ENCODE measurements around the gene STIM2.

Gene STIM2

GRCh38 chr4:26941951-26942350, 81.3 kb downstream of the STIM2 start:
- H3K9ac ChIP-seq (ENCODE audit: low read length) = no peak overlapping the region
- no peaks in the 10 kb centered on the region for H3K36me3 ChIP-seq (ENCODE audit: control insufficient read depth, insufficient read depth, low read length, severe bottlenecking)
- no peak for DNase-seq (ENCODE audit: low read depth)
- H3K4me1 ChIP-seq (ENCODE audit: control insufficient read depth, insufficient read depth, low read length) = no peaks in the 10 kb centered on the region
- H3K4me3 ChIP-seq (ENCODE audit: low read length) = no peak overlapping the region
- H3K9me3 ChIP-seq (ENCODE audit: control insufficient read depth, low read length) = no peaks in the 10 kb centered on the region
- H3K27me3 ChIP-seq (replicated peaks; ENCODE audit: control insufficient read depth, insufficient read depth, low read length) = no peaks in the 10 kb centered on the region

- no peaks in the 10 kb centered on the region for H3K36me3 ChIP-seq (ENCODE audit: control insufficient read depth, insufficient read depth, low read length, severe bottlenecking)
- no peak overlapping the region for H3K9ac ChIP-seq (ENCODE audit: low read length)
- no peak for DNase-seq (ENCODE audit: low read depth)
- H3K4me1 ChIP-seq (ENCODE audit: control insufficient read depth, insufficient read depth, low read length) = no peaks in the 10 kb centered on the region
- H3K27me3 ChIP-seq (replicated peaks; ENCODE audit: control insufficient read depth, insufficient read depth, low read length) = no peaks in the 10 kb centered on the region
- no peaks in the 10 kb centered on the region for H3K9me3 ChIP-seq (ENCODE audit: control insufficient read depth, low read length)
- no peak overlapping the region for H3K4me3 ChIP-seq (ENCODE audit: low read length)
Measured at GRCh38 chr4:26942871-26943270, 82.2 kb downstream of the STIM2 start.

DNA sequence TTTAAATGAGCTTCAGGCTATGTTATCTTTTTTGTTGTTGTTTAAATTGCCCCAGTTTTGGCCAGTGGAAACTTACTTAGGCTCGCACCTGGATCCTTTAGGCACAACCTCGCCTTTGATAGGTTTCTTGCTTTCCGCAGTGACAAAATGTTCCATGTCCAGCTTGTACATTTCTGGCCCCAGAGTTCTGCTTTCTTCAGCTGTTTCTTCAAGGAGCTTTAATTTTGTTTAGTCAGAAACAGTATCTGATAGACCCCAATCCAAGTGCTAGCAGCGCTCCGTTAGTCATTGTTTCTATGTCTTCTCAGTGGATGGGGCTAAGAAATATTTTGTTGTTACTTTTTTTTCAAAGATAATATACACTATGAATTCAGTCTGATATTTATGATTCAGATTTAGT, 82.8 kb downstream of the STIM2 start:
- H3K27me3 ChIP-seq (replicated peaks; ENCODE audit: control insufficient read depth, insufficient read depth, low read length) = no peaks in the 10 kb centered on the region
- H3K4me1 ChIP-seq (ENCODE audit: control insufficient read depth, insufficient read depth, low read length) = no peaks in the 10 kb centered on the region
- H3K36me3 ChIP-seq (ENCODE audit: control insufficient read depth, insufficient read depth, low read length, severe bottlenecking) = no peaks in the 10 kb centered on the region
- H3K9ac ChIP-seq (ENCODE audit: low read length) = no peak overlapping the region
- DNase-seq (ENCODE audit: low read depth) = no peak
- H3K4me3 ChIP-seq (ENCODE audit: low read length) = no peak overlapping the region
- H3K9me3 ChIP-seq (ENCODE audit: control insufficient read depth, low read length) = no peaks in the 10 kb centered on the region

DNA sequence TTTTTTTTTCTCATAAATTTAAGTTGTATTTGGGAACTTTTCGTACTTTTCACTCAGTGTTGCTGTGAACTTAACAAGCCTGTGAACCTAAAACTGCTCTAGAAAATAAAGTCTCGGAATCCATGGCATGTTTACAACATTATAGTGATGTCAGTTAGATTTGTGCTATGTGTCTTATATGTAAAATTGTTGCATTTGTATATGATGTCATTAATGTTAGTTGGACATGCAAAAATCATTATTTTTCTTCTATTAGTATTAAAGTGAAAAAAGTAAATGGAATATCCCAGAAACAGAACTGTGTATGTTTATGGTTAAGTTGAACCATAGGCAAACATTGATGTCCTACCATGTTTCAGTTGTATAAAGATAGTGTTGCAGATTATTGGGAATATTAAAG, 85.2 kb downstream of the STIM2 start:
- no peaks in the 10 kb centered on the region for H3K27me3 ChIP-seq (replicated peaks; ENCODE audit: control insufficient read depth, insufficient read depth, low read length)
- H3K36me3 ChIP-seq (ENCODE audit: control insufficient read depth, insufficient read depth, low read length, severe bottlenecking) = no peaks in the 10 kb centered on the region
- H3K9me3 ChIP-seq (ENCODE audit: control insufficient read depth, low read length) = no peaks in the 10 kb centered on the region
- H3K4me1 ChIP-seq (ENCODE audit: control insufficient read depth, insufficient read depth, low read length) = no peaks in the 10 kb centered on the region
- no peak for DNase-seq (ENCODE audit: low read depth)
- no peak overlapping the region for H3K9ac ChIP-seq (ENCODE audit: low read length)
- no peak overlapping the region for H3K4me3 ChIP-seq (ENCODE audit: low read length)

GRCh38 chr4:26947318-26947717, 86.7 kb downstream of the STIM2 start:
- no peak overlapping the region for H3K4me3 ChIP-seq (ENCODE audit: low read length)
- no peak for DNase-seq (ENCODE audit: low read depth)
- H3K9me3 ChIP-seq (ENCODE audit: control insufficient read depth, low read length) = no peaks in the 10 kb centered on the region
- H3K4me1 ChIP-seq (ENCODE audit: control insufficient read depth, insufficient read depth, low read length) = no peaks in the 10 kb centered on the region
- H3K36me3 ChIP-seq (ENCODE audit: control insufficient read depth, insufficient read depth, low read length, severe bottlenecking) = no peaks in the 10 kb centered on the region
- no peaks in the 10 kb centered on the region for H3K27me3 ChIP-seq (replicated peaks; ENCODE audit: control insufficient read depth, insufficient read depth, low read length)
- H3K9ac ChIP-seq (ENCODE audit: low read length) = no peak overlapping the region

GRCh38 chr4:26950446-26950845, 89.8 kb downstream of the STIM2 start:
- no peaks in the 10 kb centered on the region for H3K9me3 ChIP-seq (ENCODE audit: control insufficient read depth, low read length)
- H3K36me3 ChIP-seq (ENCODE audit: control insufficient read depth, insufficient read depth, low read length, severe bottlenecking) = no peaks in the 10 kb centered on the region
- DNase-seq (ENCODE audit: low read depth) = no peak
- H3K27me3 ChIP-seq (replicated peaks; ENCODE audit: control insufficient read depth, insufficient read depth, low read length) = no peaks in the 10 kb centered on the region
- H3K4me3 ChIP-seq (ENCODE audit: low read length) = no peak overlapping the region
- H3K9ac ChIP-seq (ENCODE audit: low read length) = no peak overlapping the region
- H3K4me1 ChIP-seq (ENCODE audit: control insufficient read depth, insufficient read depth, low read length) = peaks cover 7% of the 10 kb centered on the region

GRCh38 chr4:26952891-26953290, 92.2 kb downstream of the STIM2 start:
- H3K27me3 ChIP-seq (replicated peaks; ENCODE audit: control insufficient read depth, insufficient read depth, low read length) = no peaks in the 10 kb centered on the region
- no peak overlapping the region for H3K9ac ChIP-seq (ENCODE audit: low read length)
- no peaks in the 10 kb centered on the region for H3K36me3 ChIP-seq (ENCODE audit: control insufficient read depth, insufficient read depth, low read length, severe bottlenecking)
- peaks cover 7% of the 10 kb centered on the region for H3K4me1 ChIP-seq (ENCODE audit: control insufficient read depth, insufficient read depth, low read length)
- no peaks in the 10 kb centered on the region for H3K9me3 ChIP-seq (ENCODE audit: control insufficient read depth, low read length)
- no peak for DNase-seq (ENCODE audit: low read depth)
- H3K4me3 ChIP-seq (ENCODE audit: low read length) = no peak overlapping the region

DNA sequence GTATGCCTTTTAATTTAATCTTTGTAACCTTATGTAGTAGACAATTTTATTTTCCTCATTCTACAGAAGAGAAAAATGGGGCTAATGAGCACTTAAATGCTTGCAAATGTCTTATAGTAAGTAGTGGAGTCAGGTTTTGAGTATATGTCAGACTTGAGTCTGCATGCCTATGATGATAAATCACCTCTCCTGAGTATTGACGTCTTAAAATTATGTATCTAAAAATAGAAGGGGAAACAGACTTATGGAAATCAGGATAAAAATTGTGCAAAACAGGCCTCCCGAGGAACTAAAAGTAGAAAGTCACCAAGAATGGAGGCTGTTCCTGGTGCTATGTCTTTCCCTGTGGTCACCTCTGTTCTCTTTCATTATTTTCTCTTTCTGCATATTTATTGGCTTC, 92.7 kb downstream of the STIM2 start:
- H3K4me1 ChIP-seq (ENCODE audit: control insufficient read depth, insufficient read depth, low read length) = peaks cover 7% of the 10 kb centered on the region
- no peaks in the 10 kb centered on the region for H3K27me3 ChIP-seq (replicated peaks; ENCODE audit: control insufficient read depth, insufficient read depth, low read length)
- H3K9ac ChIP-seq (ENCODE audit: low read length) = no peak overlapping the region
- peak; percentile 3 for DNase-seq (ENCODE audit: low read depth)
- H3K36me3 ChIP-seq (ENCODE audit: control insufficient read depth, insufficient read depth, low read length, severe bottlenecking) = no peaks in the 10 kb centered on the region
- no peaks in the 10 kb centered on the region for H3K9me3 ChIP-seq (ENCODE audit: control insufficient read depth, low read length)
- no peak overlapping the region for H3K4me3 ChIP-seq (ENCODE audit: low read length)

DNA sequence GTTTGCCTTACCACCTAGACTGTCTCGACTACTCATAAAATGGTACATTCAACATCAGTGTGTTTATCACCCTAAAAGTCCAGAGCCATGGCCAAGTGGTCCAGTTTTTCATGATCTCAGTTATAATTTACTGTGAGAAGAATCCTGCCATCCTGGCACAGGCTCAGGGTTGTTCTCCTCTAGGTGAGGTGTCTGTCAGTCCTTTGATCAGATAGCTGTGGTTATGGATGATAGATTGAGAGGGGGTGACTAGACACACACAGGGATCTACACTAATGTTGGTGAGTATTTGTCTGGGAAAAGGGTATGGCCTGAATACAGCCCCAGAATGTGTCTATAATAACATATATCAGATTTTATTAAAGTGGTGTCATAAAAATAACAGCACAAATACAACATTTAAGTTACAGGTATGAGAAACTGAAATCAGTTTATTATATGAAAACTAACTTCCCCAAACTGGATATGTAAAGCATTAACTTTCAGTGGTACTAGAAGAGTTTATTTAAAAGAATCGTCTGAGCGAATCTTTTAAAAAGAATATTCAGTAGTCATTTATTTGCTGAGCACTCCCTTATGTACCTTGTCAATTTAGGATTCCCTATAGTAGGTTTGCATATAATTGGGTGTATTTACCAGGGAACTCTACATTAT, 93.3 kb downstream of the STIM2 start:
- no peak overlapping the region for H3K9ac ChIP-seq (ENCODE audit: low read length)
- H3K9me3 ChIP-seq (ENCODE audit: control insufficient read depth, low read length) = no peaks in the 10 kb centered on the region
- no peak for DNase-seq (ENCODE audit: low read depth)
- no peak overlapping the region for H3K4me3 ChIP-seq (ENCODE audit: low read length)
- peaks cover 3% of the 10 kb centered on the region for H3K36me3 ChIP-seq (ENCODE audit: control insufficient read depth, insufficient read depth, low read length, severe bottlenecking)
- H3K27me3 ChIP-seq (replicated peaks; ENCODE audit: control insufficient read depth, insufficient read depth, low read length) = no peaks in the 10 kb centered on the region
- peaks cover 7% of the 10 kb centered on the region for H3K4me1 ChIP-seq (ENCODE audit: control insufficient read depth, insufficient read depth, low read length)

- Histone ChIP-seq H3K4me1 (ENCODE audit: control insufficient read depth, insufficient read depth, low read length) (peaks cover 7% of the 10 kb centered on the region), H3K36me3 (ENCODE audit: control insufficient read depth, insufficient read depth, low read length, severe bottlenecking) (peaks cover 8% of the 10 kb centered on the region), H3K4me3 (ENCODE audit: low read length) (no peak overlapping the region), H3K9me3 (ENCODE audit: control insufficient read depth, low read length) (no peaks in the 10 kb centered on the region), H3K9ac (ENCODE audit: low read length) (no peak overlapping the region), H3K27me3 (replicated peaks; ENCODE audit: control insufficient read depth, insufficient read depth, low read length) (no peaks in the 10 kb centered on the region)
- no peak for DNase-seq (ENCODE audit: low read depth)
Measured at GRCh38 chr4:26955241-26955640, 94.6 kb downstream of the STIM2 start.

DNA sequence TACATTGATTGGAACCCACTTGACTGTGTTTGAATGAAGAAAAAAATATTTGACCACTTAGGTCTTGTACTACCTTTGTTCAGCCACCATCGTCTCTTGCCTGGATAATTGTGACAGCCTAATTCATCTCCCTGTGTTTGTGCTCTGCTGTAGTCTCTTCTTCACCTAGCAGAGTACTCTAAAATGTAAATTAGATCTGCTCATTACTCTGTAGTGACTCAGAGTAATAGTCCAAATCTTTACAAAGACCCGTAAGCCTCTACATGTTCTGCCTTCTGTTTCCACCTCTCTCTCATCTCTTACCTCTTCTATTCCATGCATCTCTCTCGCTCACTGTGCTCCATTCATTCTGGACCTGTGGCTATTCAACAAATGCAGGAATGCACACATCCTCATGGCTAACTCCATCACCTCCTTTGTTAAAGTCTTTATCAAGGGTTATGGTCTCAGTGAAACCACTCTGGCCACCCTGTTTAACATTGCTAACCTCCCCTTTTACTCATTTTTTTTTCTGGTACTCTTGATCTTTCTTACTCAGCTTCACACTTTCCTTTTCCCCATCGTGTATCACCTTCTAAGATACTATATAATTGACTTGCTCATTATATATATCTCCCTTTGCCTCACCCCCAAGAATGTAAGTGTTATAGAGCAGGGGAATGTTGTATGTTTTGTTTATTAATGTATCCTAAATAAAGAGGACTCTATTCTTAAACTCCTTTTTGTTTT, 98.4 kb downstream of the STIM2 start:
- Histone ChIP-seq H3K4me1 (ENCODE audit: control insufficient read depth, insufficient read depth, low read length) (peaks cover 3% of the 10 kb centered on the region), H3K36me3 (ENCODE audit: control insufficient read depth, insufficient read depth, low read length, severe bottlenecking) (peaks cover 8% of the 10 kb centered on the region), H3K9ac (ENCODE audit: low read length) (no peak overlapping the region), H3K27me3 (replicated peaks; ENCODE audit: control insufficient read depth, insufficient read depth, low read length) (no peaks in the 10 kb centered on the region), H3K4me3 (ENCODE audit: low read length) (no peak overlapping the region), H3K9me3 (ENCODE audit: control insufficient read depth, low read length) (no peaks in the 10 kb centered on the region)
- DNase-seq (ENCODE audit: low read depth) = no peak

- H3K9me3 ChIP-seq (ENCODE audit: control insufficient read depth, low read length) = no peaks in the 10 kb centered on the region
- peaks cover 8% of the 10 kb centered on the region for H3K36me3 ChIP-seq (ENCODE audit: control insufficient read depth, insufficient read depth, low read length, severe bottlenecking)
- no peaks in the 10 kb centered on the region for H3K27me3 ChIP-seq (replicated peaks; ENCODE audit: control insufficient read depth, insufficient read depth, low read length)
- DNase-seq (ENCODE audit: low read depth) = no peak
- H3K9ac ChIP-seq (ENCODE audit: low read length) = no peak overlapping the region
- H3K4me1 ChIP-seq (ENCODE audit: control insufficient read depth, insufficient read depth, low read length) = peaks cover 6% of the 10 kb centered on the region
- no peak overlapping the region for H3K4me3 ChIP-seq (ENCODE audit: low read length)
Measured at GRCh38 chr4:26959654-26960047, 99.0 kb downstream of the STIM2 start.

Measured in adipocyte (in vitro differentiated cells).